ENCODE results near the gene GPATCH3. TPM values are rescaled to one million over a fixed set of nuclear protein-coding genes. Genes with fewer than 3 reads are reported as not detected.

Gene GPATCH3
- total and polyA plus RNA-seq, 2 of the 8 experiments (the other 6 are each of a cell fraction or from before 2014, with no cell fraction given): 7.9 to 17.4 TPM

DNA sequence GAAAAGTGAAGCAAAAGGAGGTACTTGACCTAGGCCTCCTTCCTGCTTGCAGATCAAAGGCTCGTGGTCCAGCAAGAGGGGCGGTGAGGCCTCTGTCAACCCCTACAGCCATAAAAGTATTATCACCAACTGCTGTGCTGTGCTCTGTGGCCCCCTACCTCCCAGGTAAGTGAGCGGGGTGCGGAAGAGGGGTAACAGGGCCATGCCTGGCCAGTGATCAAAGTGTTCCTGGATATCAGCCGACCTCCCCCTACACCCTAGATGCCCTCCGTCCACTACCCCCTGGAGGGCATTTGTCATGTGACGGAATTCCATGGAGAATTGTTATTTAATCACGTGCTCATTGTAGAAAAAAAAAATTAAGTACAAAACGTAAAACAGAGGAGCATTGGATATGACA lies 47.6 kb downstream of the GPATCH3 start:
- Histone ChIP-seq H3K23me2 (ENCODE audit: low read depth, low read length) (no peaks in the 10 kb centered on the region), H3K4ac (replicated peaks; ENCODE audit: insufficient read length, low read depth, low read length) (no peak overlapping the region), H3K27ac (ENCODE audit: low read depth, low read length) (no peak overlapping the region), H2AK5ac (ENCODE audit: low read depth, low read length) (no peak overlapping the region), H3K56ac (replicated peaks; ENCODE audit: insufficient read length, low read depth, low read length) (no peak overlapping the region), H3K4me1 (replicated peaks in 1 of 4; ENCODE audit: control insufficient read depth in 3 of 4, insufficient read depth in 4 of 4, low read length in 3 of 4) (peaks cover 0 to 10% (median 6%) of the 10 kb centered on the region in 4 experiments; a peak in 6 of 7 replicates), H4K20me1 (replicated peaks in 1 of 2; ENCODE audit: control insufficient read depth in 1 of 2, insufficient read depth in 2 of 2, low read length in 2 of 2) (peaks cover 0 to 5% of the 10 kb centered on the region in 2 experiments), H3K4me3 (ENCODE audit: extremely low read depth in 1 of 4, insufficient read depth in 2 of 4, low read depth in 3 of 4, low read length in 4 of 4) (no peak overlapping the region), H3K18ac (ENCODE audit: extremely low read depth, low read length) (no peak overlapping the region), H3K79me2 (ENCODE audit: control insufficient read depth in 1 of 2, insufficient read depth in 2 of 2, low read length in 2 of 2) (no peaks in the 10 kb centered on the region), H2BK12ac (ENCODE audit: low read depth, low read length) (no peak overlapping the region), H4K8ac (ENCODE audit: extremely low read depth, insufficient read depth, low read length) (no peak overlapping the region), H4K5ac (ENCODE audit: insufficient read length, low read depth, low read length) (no peak overlapping the region), H3K27me3 (replicated peaks in 1 of 4; ENCODE audit: control insufficient read depth in 3 of 4, extremely low read depth in 1 of 4, insufficient read depth in 3 of 4, low read length in 3 of 4) (no peaks in the 10 kb centered on the region), H3K14ac (ENCODE audit: insufficient read length) (no peak overlapping the region), H2BK120ac (replicated peaks; ENCODE audit: low read depth, low read length) (no peak overlapping the region), H3K9me3 (ENCODE audit: insufficient read depth in 2 of 2, low read depth in 1 of 2, low read length in 1 of 2) (no peaks in the 10 kb centered on the region), H3K79me1 (ENCODE audit: low read depth, low read length) (no peaks in the 10 kb centered on the region), H3K4me2 (ENCODE audit: insufficient read depth in 1 of 2, low read depth in 2 of 2, low read length in 2 of 2) (no peak overlapping the region), H2BK15ac (ENCODE audit: low read length) (no peak overlapping the region), H3K23ac (ENCODE audit: insufficient read length) (no peak overlapping the region), H2BK5ac (ENCODE audit: low read depth, low read length) (no peak overlapping the region), H2BK20ac (ENCODE audit: low read length) (no peak overlapping the region), H2AFZ (ENCODE audit: low read length) (no peak overlapping the region), H4K91ac (replicated peaks; ENCODE audit: insufficient read length, low read length) (no peak overlapping the region), H3K9ac (replicated peaks in 1 of 4; ENCODE audit: extremely low read depth in 1 of 4, low read depth in 3 of 4, low read length in 3 of 4) (no peak overlapping the region), H3K36me3 (ENCODE audit: control insufficient read depth in 2 of 4, insufficient read depth in 4 of 4, low read length in 3 of 4) (peaks cover 0 to 25% (median 15%) of the 10 kb centered on the region in 4 experiments; a peak in 5 of 8 replicates)
- DNase-seq (ENCODE audit: low read depth in 1 of 2, low spot score in 2 of 2): no peak
- peak; percentile 7 for FAIRE-seq
- 86% methylated on average over 9 of the region's 9 CpGs; no CpG with 5 or more reads in 1 of the 2 experiments for WGBS, 2 experiments (ENCODE audit: extremely low coverage in 1 of 2, insufficient coverage in 1 of 2, insufficient read length in 1 of 2, insufficient replicate concordance in 2 of 2, low coverage in 1 of 2, low lambda C conversion rate in 2 of 2, missing lambda C conversion rate in 1 of 2)
- ChIA-PET CTCF (ENCODE audit: partially characterized antibody) (interaction anchor here (1.1 to 22.8 kb wide), 5 partner anchors 8 to 28 kb away, joined by 6 to 547 read pairs (median 57); partner anchors contain the start of gene GPN2), POLR2A (ENCODE audit: partially characterized antibody) (no interaction called here)
- TF ChIP-seq, protein P1, sequence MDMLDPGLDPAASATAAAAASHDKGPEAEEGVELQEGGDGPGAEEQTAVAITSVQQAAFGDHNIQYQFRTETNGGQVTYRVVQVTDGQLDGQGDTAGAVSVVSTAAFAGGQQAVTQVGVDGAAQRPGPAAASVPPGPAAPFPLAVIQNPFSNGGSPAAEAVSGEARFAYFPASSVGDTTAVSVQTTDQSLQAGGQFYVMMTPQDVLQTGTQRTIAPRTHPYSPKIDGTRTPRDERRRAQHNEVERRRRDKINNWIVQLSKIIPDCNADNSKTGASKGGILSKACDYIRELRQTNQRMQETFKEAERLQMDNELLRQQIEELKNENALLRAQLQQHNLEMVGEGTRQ (IDR thresholded peaks at IDR 0.05; ENCODE audit: low read length): peak; percentile 27; the same call in 1 of the 2 replicates
- no peak for TF ChIP-seq PHF8 (conservative IDR thresholded peaks at IDR 0.05; ENCODE audit: low read depth, low read length)
- no peak for TF ChIP-seq CHD2 (IDR thresholded peaks at IDR 0.05; ENCODE audit: low read length)
- no peak for TF ChIP-seq RXRA (IDR thresholded peaks at IDR 0.05; ENCODE audit: insufficient read depth, low read depth, low read length)
- no peak for TF ChIP-seq SAP30 (IDR thresholded peaks at IDR 0.05; ENCODE audit: insufficient read depth, insufficient replicate concordance, low read length)
- TF ChIP-seq CBX5 (IDR thresholded peaks at IDR 0.05; ENCODE audit: low read depth, low read length): no peak
- TF ChIP-seq HDAC2 (IDR thresholded peaks at IDR 0.05; ENCODE audit: borderline replicate concordance in 1 of 2, low read depth in 2 of 2, low read length in 2 of 2): no peak
- no peak for TF ChIP-seq EP300 (IDR thresholded peaks at IDR 0.05; ENCODE audit: borderline replicate concordance in 1 of 2, low read depth in 2 of 2, low read length in 2 of 2)

Measured in H1 (cell line).